AML-193 (cell line): ENCODE data around the gene AQP12B.

Experiments used
- DNase-seq, 2 experiments: peaks; one replicate each; lab custom pipeline; 2025; lab: John Stamatoyannopoulos, UW

The AQP12B gene

GRCh38 chr2:240647503-240648154 lies 35.1 kb downstream of the AQP12B start:
- no peak for DNase-seq

GRCh38 chr2:240646900-240647502 lies 35.7 kb downstream of the AQP12B start:
- DNase-seq: no peak

GRCh38 chr2:240646176-240646899 lies 36.3 kb downstream of the AQP12B start:
- DNase-seq: no peak

- DNase-seq: no peak
Observed at GRCh38 chr2:240645801-240646175, 36.9 kb downstream of the AQP12B start.

GRCh38 chr2:240645346-240645745 lies 37.3 kb downstream of the AQP12B start:
- DNase-seq: no peak

- no peak for DNase-seq
Observed at GRCh38 chr2:240644859-240645301, 37.8 kb downstream of the AQP12B start.

- no peak for DNase-seq
Observed at GRCh38 chr2:240644171-240644651, 38.5 kb downstream of the AQP12B start.

GRCh38 chr2:240643811-240644150 lies 38.9 kb downstream of the AQP12B start:
- DNase-seq: no peak

GRCh38 chr2:240643093-240643810 lies 39.4 kb downstream of the AQP12B start:
- no peak for DNase-seq

GRCh38 chr2:240642806-240643092 lies 39.9 kb downstream of the AQP12B start:
- no peak for DNase-seq

GRCh38 chr2:240642061-240642805 lies 40.5 kb downstream of the AQP12B start:
- no peak for DNase-seq

- no peak for DNase-seq
Observed at GRCh38 chr2:240640939-240641338, 41.7 kb downstream of the AQP12B start.

- DNase-seq: no peak
Observed at GRCh38 chr2:240639566-240639965, 43.1 kb downstream of the AQP12B start.

- no peak for DNase-seq
Observed at GRCh38 chr2:240638512-240639160, 44.0 kb downstream of the AQP12B start.

- DNase-seq: no peak
Observed at GRCh38 chr2:240637901-240638345, 44.8 kb downstream of the AQP12B start.

GRCh38 chr2:240637116-240637900 lies 45.4 kb downstream of the AQP12B start:
- no peak for DNase-seq

- DNase-seq: no peak
Observed at GRCh38 chr2:240636563-240637115, 46.0 kb downstream of the AQP12B start.

GRCh38 chr2:240635998-240636547 lies 46.6 kb downstream of the AQP12B start:
- DNase-seq: no peak

- no peak for DNase-seq
Observed at GRCh38 chr2:240635121-240635997, 47.3 kb downstream of the AQP12B start.
